Mammary epithelial cell (primary cell): Measurements from ENCODE around the gene KDM4C.
"Not testable (repeated sequence)": the region's sequence is repeated elsewhere in the genome, so short reads cannot be mapped to it uniquely, and the experiment has no call there.

ENCODE experiments used
- EZH2 ChIP-seq: IDR thresholded peaks from 2 replicates; pipeline ENCODE4 v1.6.1; 2012; ENCODE audit warnings: low read length, inconsistent platforms, borderline replicate concordance
- TF ChIP-seq, protein P1 (sequence below), 2 donors: IDR thresholded peaks in 1 of 2; conservative IDR thresholded peaks in 1 of 2; 2 replicates each; pipeline ENCODE4 v1.5.1; 2011 to 2012; ENCODE audit warnings: inconsistent platforms in 2 of 2, low read length in 2 of 2, mild to moderate bottlenecking in 2 of 2, control low read depth in 1 of 2, low read depth in 1 of 2; ENCODE audit not compliant: insufficient read depth in 1 of 2; ENCODE audit errors: extremely low read depth in 1 of 2

DNA sequence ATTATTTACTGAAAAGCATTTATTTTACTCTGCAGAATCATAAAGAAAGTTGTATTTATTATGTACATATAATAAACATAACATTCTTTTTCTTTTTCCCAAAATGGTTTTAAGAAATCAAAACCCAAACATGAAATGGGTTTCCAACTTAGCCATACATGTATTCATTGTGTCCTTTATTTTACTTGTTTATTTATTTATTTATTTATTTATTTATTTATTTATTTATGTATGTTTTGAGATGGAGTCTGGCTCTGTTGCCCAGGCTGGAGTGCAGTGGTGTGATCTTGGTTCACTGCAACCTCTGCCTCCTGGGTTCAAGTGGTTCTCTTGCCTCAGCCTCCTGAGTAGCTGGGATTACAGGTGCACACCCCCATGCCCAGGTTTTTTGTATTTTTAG is 273.2 kb downstream of the KDM4C start:
- not testable (repeated sequence) for TF ChIP-seq EZH2
- TF ChIP-seq, protein P1, sequence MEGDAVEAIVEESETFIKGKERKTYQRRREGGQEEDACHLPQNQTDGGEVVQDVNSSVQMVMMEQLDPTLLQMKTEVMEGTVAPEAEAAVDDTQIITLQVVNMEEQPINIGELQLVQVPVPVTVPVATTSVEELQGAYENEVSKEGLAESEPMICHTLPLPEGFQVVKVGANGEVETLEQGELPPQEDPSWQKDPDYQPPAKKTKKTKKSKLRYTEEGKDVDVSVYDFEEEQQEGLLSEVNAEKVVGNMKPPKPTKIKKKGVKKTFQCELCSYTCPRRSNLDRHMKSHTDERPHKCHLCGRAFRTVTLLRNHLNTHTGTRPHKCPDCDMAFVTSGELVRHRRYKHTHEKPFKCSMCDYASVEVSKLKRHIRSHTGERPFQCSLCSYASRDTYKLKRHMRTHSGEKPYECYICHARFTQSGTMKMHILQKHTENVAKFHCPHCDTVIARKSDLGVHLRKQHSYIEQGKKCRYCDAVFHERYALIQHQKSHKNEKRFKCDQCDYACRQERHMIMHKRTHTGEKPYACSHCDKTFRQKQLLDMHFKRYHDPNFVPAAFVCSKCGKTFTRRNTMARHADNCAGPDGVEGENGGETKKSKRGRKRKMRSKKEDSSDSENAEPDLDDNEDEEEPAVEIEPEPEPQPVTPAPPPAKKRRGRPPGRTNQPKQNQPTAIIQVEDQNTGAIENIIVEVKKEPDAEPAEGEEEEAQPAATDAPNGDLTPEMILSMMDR (conservative IDR thresholded peaks at IDR 0.05 in 1 of 2, IDR thresholded peaks at IDR 0.05 in 1 of 2; ENCODE audit: extremely low read depth in 1 of 2, insufficient read depth in 1 of 2, low read depth in 1 of 2, low read length in 2 of 2): not testable (repeated sequence)
